ENCODE measurements around the gene STK31.
A peak's percentile ranks its signal among the peaks of the same experiment; 100 is the strongest.
"Not testable (repeated sequence)": the region's sequence is repeated elsewhere in the genome, so short reads cannot be mapped to it uniquely, and the experiment has no call there.

Gene STK31

GRCh38 chr7:23672033-23672432, 38.0 kb upstream of the STK31 start:
- TF ChIP-seq CTCF (IDR thresholded peaks at IDR 0.05; ENCODE audit: control extremely low read depth, extremely low read depth, low read depth, missing control alignments), result no peak
- ChIA-PET CTCF (interaction anchor here (1.5 to 2.4 kb wide), 2 partner anchors 8 to 25 kb away, joined by 3 to 8 read pairs; partner anchors contain the start of gene FAM221A), POLR2A (no interaction called here)
- DNase-seq (ENCODE audit: extremely low spot score), result no peak

GRCh38 chr7:23679898-23680413, 30.1 kb upstream of the STK31 start, which contains the start of gene FAM221A:
Gene FAM221A, plus strand, starts transcription at chr7:23680199. Its CDS starts 20 bp downstream, at chr7:23680219.
- ChIA-PET POLR2A (interaction anchor here (1.0 kb wide), 1 partner anchor 1444 kb away, joined by 4 read pairs; no protein-coding TSS in a partner anchor), CTCF (interaction anchor here (1.0 to 10.5 kb wide), 12 partner anchors 8 to 110 kb away, joined by 3 to 112 read pairs (median 4); no protein-coding TSS in a partner anchor)
- peak; percentile 69 for TF ChIP-seq CTCF (IDR thresholded peaks at IDR 0.05; ENCODE audit: control extremely low read depth, extremely low read depth, low read depth, missing control alignments)
- peak; percentile 87 for DNase-seq (ENCODE audit: extremely low spot score)

- peak; percentile 50 for DNase-seq (ENCODE audit: extremely low spot score)
- no peak for TF ChIP-seq CTCF (IDR thresholded peaks at IDR 0.05; ENCODE audit: control extremely low read depth, extremely low read depth, low read depth, missing control alignments)
- CTCF ChIA-PET, result interaction anchor here (0.9 to 10.5 kb wide), 13 partner anchors 9 to 136 kb away, joined by 3 to 112 read pairs (median 4); partner anchors contain the start of gene STK31
- POLR2A ChIA-PET, result interaction anchor here (1.0 kb wide), 1 partner anchor 1443 kb away, joined by 4 read pairs; no protein-coding TSS in a partner anchor
Observed at GRCh38 chr7:23680414-23681405, 29.3 kb upstream of the STK31 start.

GRCh38 chr7:23684041-23684440, 26.0 kb upstream of the STK31 start:
- DNase-seq (ENCODE audit: extremely low spot score); POLR2A ChIA-PET: not testable (repeated sequence)
- CTCF ChIA-PET, result interaction anchor here (1.1 to 10.5 kb wide), 6 partner anchors 13 to 137 kb away, joined by 3 to 112 read pairs (median 4); no protein-coding TSS in a partner anchor

GRCh38 chr7:23685731-23686130, 24.3 kb upstream of the STK31 start:
- POLR2A ChIA-PET, result no interaction called here
- no peak for DNase-seq (ENCODE audit: extremely low spot score)
- TF ChIP-seq CTCF (IDR thresholded peaks at IDR 0.05; ENCODE audit: control extremely low read depth, extremely low read depth, low read depth, missing control alignments), result no peak
- CTCF ChIA-PET, result interaction anchor here (1.1 to 10.5 kb wide), 4 partner anchors 11 to 115 kb away, joined by 3 to 112 read pairs (median 6); no protein-coding TSS in a partner anchor

GRCh38 chr7:23687011-23687410, 23.0 kb upstream of the STK31 start:
- CTCF ChIA-PET, result interaction anchor here (10.5 kb wide), 1 partner anchor 10 kb away, joined by 112 read pairs; no protein-coding TSS in a partner anchor
- no peak for TF ChIP-seq CTCF (IDR thresholded peaks at IDR 0.05; ENCODE audit: control extremely low read depth, extremely low read depth, low read depth, missing control alignments)
- POLR2A ChIA-PET, result no interaction called here
- no peak for DNase-seq (ENCODE audit: extremely low spot score)

All from GM10248 (cell line).